Measurements from ENCODE around the gene BPIFB6. TPM values are rescaled to one million over a fixed set of nuclear protein-coding genes. Genes with fewer than 3 reads are reported as not detected.

Gene BPIFB6
- total and polyA plus RNA-seq, 2 of the 4 experiments (the other 2 are of a cell fraction), result not detected

- DNase-seq, result no peak
- no peaks in the 10 kb centered on the region for H3K4me1 ChIP-seq (ENCODE audit: control insufficient read depth, insufficient read depth, low read length)
- no peak for TF ChIP-seq RCOR1 (IDR thresholded peaks at IDR 0.05; ENCODE audit: insufficient replicate concordance, low read length)
- no peak for TF ChIP-seq FOS (IDR thresholded peaks at IDR 0.05; ENCODE audit: low read depth, low read length)
- no peak for TF ChIP-seq RFX5 (IDR thresholded peaks at IDR 0.05; ENCODE audit: low read depth, low read length)
- no peak overlapping the region for H2BK5ac ChIP-seq (ENCODE audit: low read depth, low read length, poor library complexity, severe bottlenecking)
- H3K14ac ChIP-seq (replicated peaks; ENCODE audit: low read depth, low read length), result no peak overlapping the region
- no peaks in the 10 kb centered on the region for H3K36me3 ChIP-seq (ENCODE audit: control insufficient read depth, insufficient read depth, low read length)
- no peak overlapping the region for H3K18ac ChIP-seq (ENCODE audit: low read depth, low read length)
- dilution Hi-C loops (cut with HindIII; ENCODE audit: low sequenced_read_pairs, unreplicated experiment), result no loop called here
- WGBS, 2 experiments (ENCODE audit: extremely low coverage in 2 of 2, insufficient read length in 1 of 2), result 67% methylated on average over 4 of the region's 7 CpGs; no CpG with 5 or more reads in 1 of the 2 experiments
- H3K9me3 ChIP-seq (ENCODE audit: control insufficient read depth, insufficient read depth, low read length), result no peaks in the 10 kb centered on the region
- peaks cover 4% of the 10 kb centered on the region; the same call in 1 of the 2 replicates for H3K27me3 ChIP-seq (ENCODE audit: control insufficient read depth, insufficient read depth, low read length)
- no peak overlapping the region for H3K23ac ChIP-seq (ENCODE audit: low read depth, low read length)
- no peak overlapping the region for H4K8ac ChIP-seq (ENCODE audit: low read depth in 2 of 2, low read length in 2 of 2)
- ChIA-PET POLR2A (ENCODE audit: unreplicated experiment) (no interaction called here), CTCF (no interaction called here)
- no peak overlapping the region for H2BK15ac ChIP-seq (ENCODE audit: low read depth, low read length)
- no peak overlapping the region for H2AFZ ChIP-seq (replicated peaks; ENCODE audit: low read length, poor library complexity)
- no peak overlapping the region for H3K4me3 ChIP-seq (ENCODE audit: insufficient read depth, low read depth, low read length)
- H3K4ac ChIP-seq (ENCODE audit: low read depth, low read length), result no peak overlapping the region
- no peak overlapping the region for H2AK9ac ChIP-seq (replicated peaks; ENCODE audit: low read depth, low read length, poor library complexity)
- intact Hi-C loops (cut with micrococcal nuclease), result no loop called here
- H3K9me1 ChIP-seq (ENCODE audit: insufficient read depth, low read length), result no peaks in the 10 kb centered on the region
- BruUV-seq (replicated peaks), result no TSS peak
- no peaks in the 10 kb centered on the region for H4K20me1 ChIP-seq (ENCODE audit: insufficient read depth, low read length)
- H2BK20ac ChIP-seq (ENCODE audit: low read depth, low read length), result no peak overlapping the region
- no peak overlapping the region for H2BK120ac ChIP-seq (ENCODE audit: low read depth, low read length)
- H4K5ac ChIP-seq (ENCODE audit: low read depth, low read length), result no peak overlapping the region
- no peak overlapping the region for H3K9ac ChIP-seq (ENCODE audit: low read depth, low read length)
- H4K91ac ChIP-seq (ENCODE audit: insufficient read depth, low read depth, low read length), result no peak overlapping the region
- no peak overlapping the region for H3K4me2 ChIP-seq (ENCODE audit: low read depth, low read length)
- no peak overlapping the region for H3K56ac ChIP-seq (ENCODE audit: extremely low read depth, insufficient read depth, low read length)
- ATAC-seq (ENCODE audit: low read depth), result no peak
- H3K27ac ChIP-seq (ENCODE audit: insufficient read depth, low read length), result no peak overlapping the region
- in situ Hi-C loops (cut with MboI; ENCODE audit: low sequenced_read_pairs), result no loop called here
- H3K79me1 ChIP-seq (ENCODE audit: low read depth in 1 of 2, low read length in 2 of 2), result no peaks in the 10 kb centered on the region
- H2AK5ac ChIP-seq (ENCODE audit: low read depth, low read length), result no peak overlapping the region
These were observed 22.9 kb downstream of the BPIFB6 start for GRCh38 chr20:33054381-33054780.

Data from IMR-90 (cell line).